Psoas muscle (tissue), 8 donors: ENCODE data around the gene BTC. TPM values are rescaled to one million over a fixed set of nuclear protein-coding genes. Genes with fewer than 3 reads are reported as not detected.

Experiments used
- ATAC-seq, 4 donors: fragments of 200-7000 bp; cut with Tn5 transposase; one replicate each; pipeline ENCODE4 v1.9.1; 2020; ENCODE audit warnings: moderate library complexity in 3 of 4, mild to moderate bottlenecking in 2 of 4
- DNase-seq, 2 donors: peaks; one replicate each; pipeline ENCODE4 v3.0.0-alpha.2; 2020
- H3K27ac ChIP-seq: fragments of 200-600 bp; one replicate; pipeline ENCODE4 v1.8.0; 2022
- H3K27me3 ChIP-seq, 3 donors: fragments of 200-600 bp in 1 of 3; one replicate each; pipeline versions ENCODE4 v1.6.1 to v1.8.0; 2013 to 2022; ENCODE audit warnings: low read length in 2 of 3, mild to moderate bottlenecking in 2 of 3, moderate library complexity in 1 of 3; ENCODE audit not compliant: insufficient read depth in 3 of 3
- H3K36me3 ChIP-seq, 2 donors: fragments of 200-600 bp in 1 of 2; one replicate each; pipeline versions ENCODE4 v1.6.1 to v1.8.0; 2013 to 2022; ENCODE audit warnings: low read depth in 1 of 2, mild to moderate bottlenecking in 1 of 2, moderate library complexity in 1 of 2; ENCODE audit not compliant: insufficient read depth in 1 of 2
- H3K4me1 ChIP-seq: fragments of 200-600 bp; one replicate; pipeline ENCODE4 v1.8.0; 2022
- H3K4me3 ChIP-seq: fragments of 200-600 bp; one replicate; pipeline ENCODE4 v1.8.0; 2022; ENCODE audit warnings: mild to moderate bottlenecking
- H3K9me3 ChIP-seq: fragments of 200-600 bp; one replicate; pipeline ENCODE4 v1.8.0; 2022
- WGBS, 3 donors: extraction: QIAGEN DNeasy Blood & Tissue Kit; methylation state at CpG; one replicate each; pipeline versions ENCODE4 v1.1.6 to v1.1.7; 2013; 5-methylcytosine and 5-hydroxymethylcytosine counted together
- intact Hi-C, 2 donors: fragments of 100-400 bp; cut with DNase I; formaldehyde crosslinking; loops; one replicate each; pipeline versions ENCODE4 v1.11.0 to v1.14.2; 2022
- polyA plus RNA-seq, 3 donors: library from polyadenylated mRNA; stranded (reverse); fragments of 200-250 nt; gene quantifications; one replicate each; pipeline ENCODE4 v1.2.3, GENCODE V29; 2013
- total RNA-seq, 4 donors: library from RNA; stranded (reverse); fragmentation: NEBNext Ultra II Directional in 2 of 4; extraction: Animal tissue kit (Norgen Biotek cat#: 25700) in 2 of 4; gene quantifications; one replicate each; pipeline versions ENCODE4 v1.2.1 to v1.2.4, GENCODE V29; 2021 to 2023
- TF ChIP-seq, protein P1 (sequence below): fragments of 200-600 bp; IDR thresholded peaks from one replicate; pipeline ENCODE4 v1.8.0; 2022; ENCODE audit warnings: antibody characterized with exemption
- donor health status: healthy with polysubstance abuse.
- donor health status: DM: no; HTN: no; CAD: no; lungs with moderate emphysema.
- donor health status: Bipolar disorder and iron deficiency.
- donor health status: healthy.
- donor health status: DM: yes; HTN: yes; CAD: no.
- donor health status: DM: no; HTN: no; CAD: no.
- donor health status: DM: no; HTN: no; CAD: no.
- donor health status: DM: yes; HTN: yes; CAD: no.

BTC gene
- total and polyA plus RNA-seq, 7 donors: 0.05 to 0.22 (median 0.14) TPM; not detected in 1

DNA sequence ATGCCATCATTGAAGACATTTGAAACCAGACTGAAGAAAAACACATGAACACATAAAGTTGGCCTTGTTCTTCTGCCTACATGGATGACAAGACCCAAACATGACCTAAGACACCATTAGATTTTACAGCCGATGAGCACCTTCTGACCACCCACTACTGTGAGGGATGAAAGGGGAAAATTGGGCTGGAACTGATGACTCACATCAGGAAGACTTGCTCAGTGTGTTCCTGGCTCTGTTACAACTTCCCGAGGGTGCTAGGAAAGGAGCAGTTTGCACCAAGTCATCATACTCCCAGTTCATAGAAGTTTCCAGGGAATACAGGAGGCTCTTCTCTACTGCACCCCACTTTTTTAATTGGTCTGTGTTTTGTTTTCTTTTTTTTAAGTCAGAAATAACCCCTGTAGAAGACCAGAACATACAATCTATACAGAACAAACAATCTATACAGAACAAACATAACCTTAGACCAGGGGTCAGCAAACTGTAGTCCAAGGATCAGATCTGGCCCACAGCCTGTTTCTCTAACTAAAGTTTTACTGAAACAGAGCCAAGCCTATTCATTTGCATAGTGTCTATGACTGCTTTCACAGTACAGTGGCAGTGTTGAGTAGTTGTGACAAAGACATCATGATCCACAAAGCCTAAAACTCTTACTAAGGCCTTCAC, 25.3 kb downstream of the BTC start:
- no peak overlapping the region for H3K27ac ChIP-seq
- ATAC-seq: no peak

DNA sequence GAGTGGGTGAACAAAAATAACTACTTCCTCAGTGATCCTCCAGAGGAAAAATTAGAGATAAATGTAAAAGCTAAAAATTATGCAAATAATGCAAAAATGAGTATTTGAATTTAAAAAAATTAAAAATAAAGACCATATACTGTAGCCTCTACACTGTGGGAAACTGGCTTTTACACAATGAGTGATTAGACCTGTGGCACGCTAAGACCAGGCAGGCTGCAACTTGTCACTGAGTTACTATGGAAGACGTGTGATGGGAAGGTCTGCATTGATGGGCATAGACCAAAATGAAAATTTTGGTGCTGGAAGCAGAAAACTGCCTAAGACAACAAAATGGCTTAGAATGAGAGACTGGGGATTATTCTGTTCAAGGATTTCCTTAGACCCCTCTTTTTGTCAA, 30.2 kb downstream of the BTC start:
- H3K36me3 ChIP-seq: no peaks in the 10 kb centered on the region
- no peak for ATAC-seq
- DNase-seq: no peak
- no peak overlapping the region for H3K27ac ChIP-seq
- H3K9me3 ChIP-seq: no peaks in the 10 kb centered on the region
- no peaks in the 10 kb centered on the region for H3K27me3 ChIP-seq
- TF ChIP-seq, protein P1, sequence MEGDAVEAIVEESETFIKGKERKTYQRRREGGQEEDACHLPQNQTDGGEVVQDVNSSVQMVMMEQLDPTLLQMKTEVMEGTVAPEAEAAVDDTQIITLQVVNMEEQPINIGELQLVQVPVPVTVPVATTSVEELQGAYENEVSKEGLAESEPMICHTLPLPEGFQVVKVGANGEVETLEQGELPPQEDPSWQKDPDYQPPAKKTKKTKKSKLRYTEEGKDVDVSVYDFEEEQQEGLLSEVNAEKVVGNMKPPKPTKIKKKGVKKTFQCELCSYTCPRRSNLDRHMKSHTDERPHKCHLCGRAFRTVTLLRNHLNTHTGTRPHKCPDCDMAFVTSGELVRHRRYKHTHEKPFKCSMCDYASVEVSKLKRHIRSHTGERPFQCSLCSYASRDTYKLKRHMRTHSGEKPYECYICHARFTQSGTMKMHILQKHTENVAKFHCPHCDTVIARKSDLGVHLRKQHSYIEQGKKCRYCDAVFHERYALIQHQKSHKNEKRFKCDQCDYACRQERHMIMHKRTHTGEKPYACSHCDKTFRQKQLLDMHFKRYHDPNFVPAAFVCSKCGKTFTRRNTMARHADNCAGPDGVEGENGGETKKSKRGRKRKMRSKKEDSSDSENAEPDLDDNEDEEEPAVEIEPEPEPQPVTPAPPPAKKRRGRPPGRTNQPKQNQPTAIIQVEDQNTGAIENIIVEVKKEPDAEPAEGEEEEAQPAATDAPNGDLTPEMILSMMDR: no peak
- intact Hi-C loops: no loop called here
- no peak overlapping the region for H3K4me3 ChIP-seq
- H3K4me1 ChIP-seq: no peaks in the 10 kb centered on the region
- WGBS, 3 donors: 81 to 88% (median 84%) methylated on average over 2 of the region's 2 CpGs

More for the DNA sequence above, 25.3 kb downstream of the BTC start:
- WGBS, 3 donors: 6 to 16% (median 12%) methylated on average over 2 of the region's 2 CpGs
- Histone ChIP-seq H3K4me3 (no peak overlapping the region), H3K27me3 (no peaks in the 10 kb centered on the region), H3K9me3 (no peaks in the 10 kb centered on the region), H3K36me3 (no peaks in the 10 kb centered on the region), H3K4me1 (no peaks in the 10 kb centered on the region)
- intact Hi-C loops: no loop called here
- TF ChIP-seq, protein P1: no peak
- no peak for DNase-seq

DNA sequence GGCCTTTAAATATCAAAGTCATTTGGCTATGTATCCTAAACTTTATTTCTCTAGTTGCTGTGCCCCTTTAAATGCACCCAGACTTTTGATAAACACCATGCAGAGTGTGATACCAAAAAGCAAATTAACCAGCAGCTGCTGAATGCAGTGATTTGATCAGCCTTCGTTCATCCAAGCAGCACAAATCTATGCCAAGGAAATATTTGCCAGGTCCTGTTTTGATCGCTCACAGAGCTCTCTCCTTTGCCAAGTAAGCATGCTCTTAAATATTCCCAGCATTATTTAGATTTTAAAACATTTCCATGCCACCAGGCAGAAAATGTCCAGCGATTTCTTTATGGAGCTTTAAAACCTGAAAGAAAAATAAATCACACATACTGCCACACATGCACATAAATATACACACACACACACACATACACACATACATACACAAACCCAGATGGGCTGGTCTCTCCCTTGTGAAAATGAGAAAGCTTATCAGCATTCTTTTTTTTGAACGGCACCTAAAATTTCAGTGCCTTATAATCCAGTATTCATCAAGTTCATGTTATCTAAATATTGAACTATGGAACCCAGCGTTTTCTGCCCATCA, 35.7 kb downstream of the BTC start:
- intact Hi-C loops: no loop called here
- no peak overlapping the region for H3K4me3 ChIP-seq
- H3K9me3 ChIP-seq: no peaks in the 10 kb centered on the region
- WGBS, 3 donors: 24 to 30% (median 24%) methylated on average over 5 of the region's 5 CpGs
- ATAC-seq (no peak), DNase-seq (no peak)
- no peaks in the 10 kb centered on the region for H3K4me1 ChIP-seq
- H3K27me3 ChIP-seq: no peaks in the 10 kb centered on the region
- no peak overlapping the region for H3K27ac ChIP-seq
- TF ChIP-seq, protein P1: no peak
- no peaks in the 10 kb centered on the region for H3K36me3 ChIP-seq

- TF ChIP-seq, protein P1: no peak
- Histone ChIP-seq H3K27ac (no peak overlapping the region), H3K4me1 (no peaks in the 10 kb centered on the region), H3K4me3 (no peak overlapping the region), H3K27me3 (no peaks in the 10 kb centered on the region), H3K9me3 (no peaks in the 10 kb centered on the region), H3K36me3 (no peaks in the 10 kb centered on the region)
- DNase-seq: no peak
- no peak for ATAC-seq
- intact Hi-C loops: no loop called here
Observed at GRCh38 chr4:74757136-74757535, 37.2 kb downstream of the BTC start.
